Dedifferentiated amniotic fluid mesenchymal stem cell (primary cell): ENCODE data around the gene RALA.

Source experiments
- DNase-seq: peaks from one replicate; pipeline ENCODE4 v3.0.0-alpha.2; 2016; ENCODE audit errors: extremely low spot score

Gene RALA

GRCh38 chr7:39623047-39623731 is at the start of gene RALA:
Gene RALA, plus strand, starts transcription at chr7:39623572. Its CDS starts 63,096 bp downstream, at chr7:39686668.
- DNase-seq, result peak; percentile 91

DNA sequence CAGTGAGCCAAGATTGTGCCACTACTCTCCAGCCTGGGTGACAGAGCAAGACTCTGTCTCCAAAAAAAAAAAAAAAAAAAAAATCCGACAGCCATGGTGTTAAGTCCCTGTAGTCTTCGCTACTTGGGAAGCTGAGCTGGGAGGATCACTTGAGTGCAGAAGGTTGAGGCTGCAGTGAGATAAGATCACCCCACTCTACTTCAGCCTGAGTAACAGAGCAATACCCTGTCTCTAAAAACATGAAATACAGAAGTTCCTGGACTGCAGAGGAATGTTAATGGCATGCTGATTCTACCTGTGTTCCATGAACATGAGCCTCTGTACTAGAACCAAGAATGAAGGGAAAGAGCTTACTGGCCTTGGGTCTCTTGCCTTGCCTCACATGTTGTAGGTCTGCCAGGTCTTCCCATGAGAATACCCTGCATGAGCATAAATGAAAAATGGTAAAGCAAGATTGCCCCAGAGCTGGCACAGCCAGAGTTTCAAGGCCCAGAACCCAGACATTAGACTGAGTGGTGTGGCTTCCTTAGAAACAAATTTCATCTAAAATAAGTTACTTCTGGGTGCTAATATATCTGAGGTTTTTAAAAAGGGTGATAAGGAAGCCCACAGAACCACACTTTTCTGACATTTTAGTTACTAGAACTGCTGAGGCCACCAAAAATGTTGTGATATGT is 48.6 kb upstream of the RALA start:
- DNase-seq, result no peak

- no peak for DNase-seq
These were observed 46.0 kb upstream of the RALA start for GRCh38 chr7:39577229-39577874.

DNA sequence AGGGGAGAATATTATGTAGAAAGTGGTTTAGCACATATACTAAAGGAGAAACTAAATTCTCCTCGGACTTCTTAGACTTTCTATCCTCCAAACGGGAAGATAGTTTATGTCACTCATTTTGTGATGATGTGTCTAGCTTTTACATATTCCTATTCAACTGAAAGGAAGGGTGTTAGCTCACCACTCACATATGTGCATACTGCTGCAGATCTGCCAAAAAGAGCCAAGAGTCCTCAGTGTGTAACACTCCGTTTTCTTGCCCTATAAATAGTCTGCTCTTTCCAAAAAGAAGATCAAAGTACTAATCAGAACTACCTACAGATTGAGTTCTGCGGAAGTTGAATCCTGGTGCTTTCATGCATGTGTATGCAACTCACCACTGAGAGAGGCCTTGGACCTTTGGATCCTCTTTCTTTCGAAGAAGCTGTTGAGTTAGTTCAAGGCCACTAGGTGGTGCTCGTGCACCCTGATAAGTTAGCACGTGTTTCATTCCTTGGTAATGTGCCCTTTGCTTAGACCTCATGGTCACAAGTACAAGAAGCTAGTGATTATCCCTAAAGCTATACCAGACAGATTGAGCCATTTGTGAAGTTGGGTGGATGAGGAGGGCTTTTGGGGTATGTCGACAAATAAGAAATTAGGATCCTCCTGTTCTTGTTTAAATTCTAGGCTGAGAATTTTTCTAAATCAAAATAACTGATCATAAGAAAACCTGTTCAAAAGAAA is 43.1 kb upstream of the RALA start:
- DNase-seq, result peak; percentile 90

GRCh38 chr7:39582536-39582935 is 40.8 kb upstream of the RALA start:
- DNase-seq, result no peak

DNA sequence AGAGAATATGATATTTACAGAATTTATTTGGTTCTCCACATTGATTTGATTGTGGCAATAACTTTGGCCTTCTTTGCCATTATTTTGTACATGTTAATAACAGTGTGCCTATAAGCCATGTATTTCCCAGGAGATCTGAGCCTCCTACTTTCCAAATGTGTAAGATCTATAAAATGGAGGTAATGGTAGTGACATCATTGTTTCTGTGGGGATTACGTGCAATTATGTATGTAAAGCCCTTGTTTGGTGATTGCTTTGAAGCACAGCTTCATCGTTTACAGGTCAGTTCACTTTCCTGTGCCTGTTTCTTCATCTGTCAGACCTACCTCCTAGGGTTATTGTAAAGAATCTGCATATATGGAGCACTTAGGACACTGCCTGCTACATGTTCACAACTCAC is 39.8 kb upstream of the RALA start:
- no peak for DNase-seq

DNA sequence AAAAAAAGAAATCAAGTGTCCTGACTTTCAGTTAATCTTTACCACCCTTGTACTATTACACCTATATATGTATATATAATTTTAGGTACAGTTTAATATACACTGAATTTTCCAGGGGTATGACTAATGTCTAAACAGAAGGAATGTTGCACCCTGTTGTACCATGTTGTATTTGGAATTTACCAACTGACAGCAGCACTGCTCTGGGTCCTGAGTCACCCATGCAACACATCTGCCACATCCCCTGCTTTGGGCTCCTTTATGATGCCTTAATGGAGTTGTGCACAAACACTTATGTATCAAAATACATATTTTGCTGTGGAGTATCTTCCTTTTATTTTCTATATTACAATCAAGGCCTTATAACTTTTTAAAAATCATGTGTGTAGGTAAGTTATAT is 36.0 kb upstream of the RALA start:
- DNase-seq, result no peak

DNA sequence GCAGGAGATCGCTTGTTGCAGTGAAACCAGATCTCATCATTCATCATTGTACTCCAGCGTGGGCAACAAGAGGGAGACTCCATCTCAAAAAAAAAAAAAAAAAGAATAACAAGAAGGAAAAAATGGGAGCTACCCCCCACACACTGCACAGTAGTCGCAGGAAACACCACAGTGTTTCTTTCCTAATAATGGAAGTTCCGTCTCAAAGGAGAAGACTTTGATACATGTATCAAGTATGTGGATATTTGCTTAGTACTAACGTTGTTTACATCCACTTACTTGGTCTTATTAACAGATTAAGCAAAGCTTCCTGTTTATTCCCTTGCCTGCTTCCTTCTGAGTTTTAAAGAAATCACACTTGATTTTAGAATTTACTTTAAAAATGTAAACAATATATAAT is 35.0 kb upstream of the RALA start:
- no peak for DNase-seq

DNA sequence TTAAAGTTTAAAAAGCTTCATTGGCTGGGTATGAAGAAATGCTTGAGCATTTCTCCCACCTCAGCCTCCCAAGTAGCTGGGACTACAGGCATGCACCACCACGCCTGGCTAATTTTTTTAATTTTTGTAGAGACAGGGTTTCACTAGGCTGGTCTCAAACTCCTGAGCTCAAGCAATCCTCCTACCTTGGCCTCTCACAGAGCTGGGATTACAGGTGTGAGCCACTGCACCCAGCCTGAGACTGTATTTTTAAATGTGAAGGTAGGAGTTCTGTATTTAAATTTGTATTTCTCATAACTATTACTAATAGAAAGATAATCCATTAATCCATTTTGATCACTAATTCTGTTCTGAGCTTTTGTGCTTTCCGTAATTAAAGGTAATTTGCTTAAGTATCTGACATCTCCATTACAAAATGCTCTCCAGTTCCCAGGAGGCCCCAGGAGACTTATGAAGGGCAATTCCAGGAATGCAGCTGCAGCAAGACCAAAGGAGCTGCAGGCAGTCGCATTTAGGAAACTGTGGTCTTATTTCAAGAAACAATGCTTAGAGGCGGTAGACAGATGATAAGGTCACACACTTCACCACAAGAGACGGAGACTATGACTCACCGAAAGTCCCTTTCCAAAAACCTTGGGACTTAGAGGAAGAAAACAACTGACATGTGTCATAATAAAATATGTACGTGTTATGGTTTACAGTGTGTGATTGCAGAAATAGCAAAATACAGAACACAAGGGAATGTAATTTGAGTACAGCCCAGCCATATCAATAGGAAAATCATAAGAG is 33.9 kb upstream of the RALA start:
- peak; percentile 78 for DNase-seq

DNA sequence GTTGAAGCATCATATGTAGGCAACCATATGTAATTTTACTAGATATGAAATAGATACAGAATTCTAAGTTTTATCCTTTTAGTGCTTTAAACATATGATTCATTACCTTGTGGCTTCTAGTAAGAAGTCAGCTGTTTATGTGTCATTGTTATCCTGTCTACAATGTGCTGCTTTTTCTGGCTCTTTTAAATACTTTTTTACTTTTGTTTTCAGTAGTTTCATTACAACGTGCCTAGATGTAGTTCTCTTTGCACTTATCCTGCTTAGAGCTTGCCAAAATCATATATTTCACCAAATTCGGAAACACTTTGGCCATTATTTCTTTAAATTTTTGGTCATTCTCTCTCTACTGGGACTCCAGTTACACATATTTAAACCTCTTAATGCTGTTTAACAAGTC is 30.8 kb upstream of the RALA start:
- DNase-seq, result peak; percentile 58

DNA sequence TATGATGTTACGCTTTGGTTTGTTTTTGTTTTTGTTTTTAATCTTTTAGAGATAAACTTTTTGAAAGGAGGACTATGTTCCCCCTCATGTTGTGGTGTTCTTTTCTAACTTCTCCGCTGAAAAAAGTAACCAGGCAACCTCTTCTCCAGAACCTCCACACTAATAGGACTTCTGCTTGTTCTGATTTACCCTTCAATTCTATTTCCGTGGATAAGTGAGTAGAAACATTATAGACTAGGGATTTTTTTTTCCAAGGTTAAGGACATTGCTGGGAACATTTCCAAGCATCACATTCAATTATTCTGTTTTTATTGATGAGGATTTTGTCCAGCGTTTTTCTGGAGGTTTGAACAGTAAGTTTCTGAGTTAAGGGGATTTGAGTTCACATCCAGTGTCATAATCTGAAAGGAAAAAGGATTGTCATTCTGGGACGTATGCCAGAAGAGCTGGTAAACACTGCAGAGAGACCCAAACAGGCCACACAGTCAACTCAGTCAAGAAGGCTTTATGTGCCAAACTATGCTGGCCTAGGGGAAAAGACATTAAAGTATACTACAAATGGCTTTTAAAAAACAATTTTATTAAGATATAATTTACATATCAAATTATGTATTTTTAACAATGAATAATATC is 28.3 kb upstream of the RALA start:
- peak; percentile 42 for DNase-seq

DNA sequence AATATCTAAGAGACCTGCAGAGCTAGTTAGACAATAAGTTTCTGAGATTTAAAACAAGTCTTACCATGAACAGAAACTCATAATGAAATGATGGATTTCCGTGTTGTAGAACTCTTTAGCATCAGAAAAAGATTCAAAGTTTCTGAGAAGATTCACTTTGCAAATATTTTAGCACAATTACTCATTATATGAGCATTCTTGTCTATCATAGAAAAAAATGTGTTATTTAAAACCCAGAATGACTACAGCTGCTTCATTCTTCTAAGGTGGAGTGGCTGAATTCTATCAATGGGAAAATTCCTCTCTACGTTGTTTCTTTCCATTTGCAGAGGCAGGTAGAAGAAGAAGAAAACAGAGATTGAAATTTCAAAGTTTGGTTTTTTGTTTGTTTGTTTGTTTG is 21.0 kb upstream of the RALA start:
- DNase-seq, result peak; percentile 38

DNA sequence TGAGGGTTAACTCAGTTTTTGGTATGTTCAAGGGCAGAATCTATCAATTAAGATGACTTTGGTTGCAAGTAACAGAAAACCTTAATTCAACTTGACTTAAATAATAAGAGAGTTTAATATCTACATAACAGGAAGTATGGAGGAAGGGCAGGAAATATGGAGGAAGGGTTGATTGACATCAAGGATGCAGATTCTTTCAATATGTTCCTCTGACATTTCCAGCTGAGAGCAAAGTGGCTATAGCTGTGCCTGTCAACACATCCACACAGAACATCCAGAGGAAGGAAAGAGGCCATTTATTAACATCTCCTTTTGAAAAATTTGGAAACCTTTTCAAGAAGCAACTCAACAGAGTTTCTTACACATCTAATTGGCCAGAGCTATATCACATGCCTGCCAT is 19.4 kb upstream of the RALA start:
- DNase-seq, result no peak

GRCh38 chr7:39605087-39605486 is 18.3 kb upstream of the RALA start:
- no peak for DNase-seq

DNA sequence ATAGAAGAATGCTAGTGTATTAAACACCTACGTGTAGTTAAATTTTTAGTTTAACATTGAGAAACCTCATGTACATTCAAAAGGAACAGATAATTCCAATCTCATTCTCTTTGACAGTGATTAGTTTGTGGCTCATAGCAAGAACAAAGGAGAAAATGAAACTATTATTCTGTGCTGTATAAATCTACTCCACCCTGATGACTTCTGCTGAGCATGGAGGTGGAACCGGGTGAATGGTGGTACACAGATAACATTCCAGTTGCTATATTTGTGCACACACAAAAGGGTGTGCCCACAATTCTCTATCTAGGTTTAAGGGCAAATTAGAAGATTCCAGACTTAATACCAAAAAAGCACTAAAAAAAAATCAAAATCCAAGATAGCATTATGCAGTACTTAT is 17.0 kb upstream of the RALA start:
- DNase-seq, result no peak

- DNase-seq, result no peak
These were observed 16.4 kb upstream of the RALA start for GRCh38 chr7:39606941-39607340.

DNA sequence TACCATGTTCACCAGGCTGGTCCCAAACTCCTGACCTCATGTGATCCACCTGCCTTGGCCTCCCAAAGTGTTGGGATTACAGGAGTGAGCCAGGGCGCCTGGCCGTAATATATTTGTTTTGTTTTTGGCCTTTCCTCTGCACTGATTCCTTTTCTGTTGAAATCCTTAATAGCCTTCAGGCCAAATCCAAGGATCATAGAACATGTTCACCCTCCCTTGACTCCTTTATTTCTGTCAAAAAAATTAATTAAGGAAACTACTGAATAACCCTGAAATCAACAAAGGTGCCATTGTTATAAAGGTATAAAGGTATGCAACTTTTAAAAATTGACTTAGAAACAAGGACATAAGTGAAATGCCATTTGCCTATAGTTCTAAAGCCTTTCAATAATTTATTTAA is 15.5 kb upstream of the RALA start:
- DNase-seq, result no peak

- no peak for DNase-seq
These were observed 15.1 kb upstream of the RALA start for GRCh38 chr7:39608278-39608677.

- DNase-seq, result peak; percentile 55
These were observed 14.0 kb upstream of the RALA start for GRCh38 chr7:39609113-39609934.

DNA sequence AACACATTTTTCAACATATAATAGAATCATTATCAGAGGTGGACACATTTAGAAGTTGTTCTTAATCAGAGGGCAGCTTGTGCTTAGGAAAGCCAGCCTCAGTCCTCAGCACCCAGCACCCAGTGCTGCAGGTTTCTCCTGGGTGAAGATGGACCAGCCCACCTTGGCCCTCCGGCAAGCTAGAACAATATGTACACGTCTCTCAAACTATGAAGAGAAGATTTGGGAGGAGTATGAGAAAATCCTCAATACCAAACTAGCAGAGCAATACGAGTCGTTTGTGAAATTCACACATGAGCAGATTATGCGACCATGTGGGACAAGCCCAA is 13.5 kb upstream of the RALA start:
- no peak for DNase-seq
